Measurements from ENCODE around the gene KIF13A.
"Not testable (repeated sequence)": the region's sequence is repeated elsewhere in the genome, so short reads cannot be mapped to it uniquely, and the experiment has no call there.

KIF13A gene

GRCh38 chr6:17935188-17936149 lies 52.0 kb downstream of the KIF13A start:
- no peak for DNase-seq (ENCODE audit: low read depth in 2 of 2, low spot score in 1 of 2)

DNA sequence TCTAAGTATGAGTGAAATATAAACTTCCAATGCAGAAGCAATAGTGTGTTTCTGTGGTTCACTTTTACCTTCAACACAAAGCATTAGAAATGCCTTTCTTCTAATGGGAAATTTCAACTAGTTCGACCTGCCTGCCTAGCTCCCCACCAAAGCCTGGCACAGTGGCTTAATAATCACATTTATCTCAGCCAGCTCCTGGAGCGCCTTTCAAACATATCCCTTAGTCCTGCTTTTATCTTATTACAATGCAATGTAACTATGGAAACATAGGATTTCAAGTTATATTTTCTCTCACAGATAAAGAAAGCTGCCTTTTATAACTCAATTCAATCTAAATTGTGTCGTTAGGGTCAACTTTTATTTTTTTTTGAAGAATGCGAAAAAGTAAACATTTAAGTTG lies 53.7 kb downstream of the KIF13A start:
- no peak for DNase-seq (ENCODE audit: low read depth in 2 of 2, low spot score in 1 of 2)

GRCh38 chr6:17932330-17932852 lies 55.0 kb downstream of the KIF13A start:
- no peak for DNase-seq (ENCODE audit: low read depth in 2 of 2, low spot score in 1 of 2)

- DNase-seq (ENCODE audit: low read depth in 2 of 2, low spot score in 1 of 2), result no peak
Observed at GRCh38 chr6:17931227-17931626, 56.2 kb downstream of the KIF13A start.

- no peak for DNase-seq (ENCODE audit: low read depth in 2 of 2, low spot score in 1 of 2)
Observed at GRCh38 chr6:17930321-17930993, 57.0 kb downstream of the KIF13A start.

GRCh38 chr6:17928514-17929430 lies 58.7 kb downstream of the KIF13A start:
- DNase-seq (ENCODE audit: low read depth in 2 of 2, low spot score in 1 of 2), result no peak

DNA sequence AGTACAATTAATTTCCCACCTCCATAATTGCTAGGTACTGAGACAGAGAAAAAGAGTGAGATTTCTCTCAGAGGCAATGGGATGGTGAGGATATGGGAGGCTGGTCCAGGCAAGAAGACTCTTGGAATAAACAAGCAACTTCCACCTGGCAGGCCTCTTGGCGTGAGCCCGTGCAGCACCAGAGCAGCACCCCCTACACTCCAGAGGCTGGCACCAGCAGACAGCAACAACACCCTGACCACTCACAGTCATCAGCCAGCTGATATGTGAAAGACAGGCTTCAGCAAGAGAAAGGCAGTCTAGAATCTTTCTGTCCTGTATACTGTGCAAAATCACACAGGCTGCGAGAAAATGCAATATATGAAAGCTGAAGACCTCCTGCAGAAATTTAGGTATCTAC lies 59.7 kb downstream of the KIF13A start:
- DNase-seq (ENCODE audit: low read depth in 2 of 2, low spot score in 1 of 2), result no peak

GRCh38 chr6:17923401-17923863 lies 64.0 kb downstream of the KIF13A start:
- no peak for DNase-seq (ENCODE audit: low read depth in 2 of 2, low spot score in 1 of 2)

DNA sequence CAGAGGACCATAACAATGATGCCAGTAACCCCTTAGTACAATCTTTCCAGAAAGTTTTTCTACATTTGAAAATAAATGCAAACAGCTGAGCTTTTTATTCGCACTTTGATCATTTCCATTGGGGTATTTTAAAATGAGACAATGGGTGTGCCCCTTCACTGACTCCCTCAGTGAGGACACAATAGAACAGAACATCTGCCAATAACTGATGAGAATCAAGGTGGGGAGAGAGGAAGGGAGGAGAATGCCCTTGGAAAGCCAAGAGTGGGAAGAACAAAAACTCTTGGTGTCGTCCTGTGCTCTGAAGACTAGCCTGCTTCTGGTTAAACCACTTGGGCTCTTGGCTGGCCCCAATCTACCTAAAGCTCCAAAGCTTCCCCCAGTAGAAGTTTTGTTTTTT lies 66.0 kb downstream of the KIF13A start:
- DNase-seq (ENCODE audit: low read depth in 2 of 2, low spot score in 1 of 2), result no peak

DNA sequence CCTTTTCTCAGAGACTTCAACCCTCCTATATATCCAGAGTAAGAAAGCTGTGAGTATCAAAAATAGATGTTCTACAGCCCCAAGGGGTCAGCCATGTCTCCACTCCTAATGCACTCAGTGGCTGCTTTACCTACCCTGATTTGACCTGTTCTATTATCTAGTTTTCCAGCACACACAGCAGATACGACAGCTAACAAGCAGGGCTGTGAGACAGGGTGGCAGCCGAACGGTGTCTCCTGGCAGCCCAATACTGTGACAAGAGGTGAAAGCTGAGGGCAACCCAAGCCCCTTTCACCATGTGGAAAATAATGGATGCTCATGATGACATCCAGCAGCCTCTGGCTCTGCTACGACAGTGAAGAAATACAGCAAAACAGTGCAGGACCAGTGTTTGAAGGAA lies 67.9 kb downstream of the KIF13A start:
- DNase-seq (ENCODE audit: low read depth in 2 of 2, low spot score in 1 of 2), result no peak

GRCh38 chr6:17917837-17918763 lies 69.3 kb downstream of the KIF13A start:
- no peak for DNase-seq (ENCODE audit: low read depth in 2 of 2, low spot score in 1 of 2)

GRCh38 chr6:17914651-17915050 lies 72.8 kb downstream of the KIF13A start:
- no peak for DNase-seq (ENCODE audit: low read depth in 2 of 2, low spot score in 1 of 2)

- DNase-seq (ENCODE audit: low read depth in 2 of 2, low spot score in 1 of 2), result no peak
Observed at GRCh38 chr6:17912521-17912920, 74.9 kb downstream of the KIF13A start.

DNA sequence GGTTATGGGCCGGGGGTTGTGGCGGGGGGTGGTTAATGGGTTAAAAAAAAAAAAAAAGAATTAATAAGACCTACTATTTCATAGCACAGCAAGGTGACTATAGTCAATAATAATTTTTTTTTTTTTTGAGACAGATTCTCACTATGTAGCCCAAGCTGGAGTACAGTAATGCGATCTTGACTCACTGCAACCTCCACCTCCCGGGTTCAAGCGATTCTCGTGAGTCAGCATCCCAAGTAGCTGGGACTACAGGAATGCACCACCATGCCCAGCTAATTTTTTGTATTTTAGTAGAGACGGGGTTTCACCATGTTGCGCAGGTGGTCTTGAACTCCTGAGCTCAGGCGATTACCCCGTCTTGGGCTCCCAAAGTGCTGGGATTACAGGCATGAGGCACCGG lies 75.8 kb downstream of the KIF13A start:
- not testable (repeated sequence) for DNase-seq (ENCODE audit: low read depth in 2 of 2, low spot score in 1 of 2)

- DNase-seq (ENCODE audit: low read depth in 2 of 2, low spot score in 1 of 2), result no peak
Observed at GRCh38 chr6:17910189-17910588, 77.2 kb downstream of the KIF13A start.

DNA sequence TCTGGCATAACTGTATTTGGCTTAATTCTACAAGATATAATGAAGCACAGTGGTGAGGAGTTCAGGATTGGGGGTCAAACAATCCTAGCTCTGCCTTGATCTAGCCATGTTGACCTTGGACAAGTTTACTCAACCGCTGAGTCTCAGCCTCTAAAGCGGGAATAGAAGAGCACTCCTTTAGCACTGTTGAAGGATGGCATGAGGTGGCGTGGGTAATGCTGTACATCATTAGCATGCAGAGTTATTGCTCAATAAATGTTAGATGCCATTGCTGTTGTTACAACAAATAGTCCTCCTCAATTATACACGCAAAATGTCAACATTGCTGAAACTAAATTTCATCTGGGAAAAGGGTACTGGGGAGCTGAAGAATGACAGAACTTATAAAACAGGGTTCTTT lies 78.6 kb downstream of the KIF13A start:
- no peak for DNase-seq (ENCODE audit: low read depth in 2 of 2, low spot score in 1 of 2)

GRCh38 chr6:17907406-17908229 lies 79.8 kb downstream of the KIF13A start:
- no peak for DNase-seq (ENCODE audit: low read depth in 2 of 2, low spot score in 1 of 2)

DNA sequence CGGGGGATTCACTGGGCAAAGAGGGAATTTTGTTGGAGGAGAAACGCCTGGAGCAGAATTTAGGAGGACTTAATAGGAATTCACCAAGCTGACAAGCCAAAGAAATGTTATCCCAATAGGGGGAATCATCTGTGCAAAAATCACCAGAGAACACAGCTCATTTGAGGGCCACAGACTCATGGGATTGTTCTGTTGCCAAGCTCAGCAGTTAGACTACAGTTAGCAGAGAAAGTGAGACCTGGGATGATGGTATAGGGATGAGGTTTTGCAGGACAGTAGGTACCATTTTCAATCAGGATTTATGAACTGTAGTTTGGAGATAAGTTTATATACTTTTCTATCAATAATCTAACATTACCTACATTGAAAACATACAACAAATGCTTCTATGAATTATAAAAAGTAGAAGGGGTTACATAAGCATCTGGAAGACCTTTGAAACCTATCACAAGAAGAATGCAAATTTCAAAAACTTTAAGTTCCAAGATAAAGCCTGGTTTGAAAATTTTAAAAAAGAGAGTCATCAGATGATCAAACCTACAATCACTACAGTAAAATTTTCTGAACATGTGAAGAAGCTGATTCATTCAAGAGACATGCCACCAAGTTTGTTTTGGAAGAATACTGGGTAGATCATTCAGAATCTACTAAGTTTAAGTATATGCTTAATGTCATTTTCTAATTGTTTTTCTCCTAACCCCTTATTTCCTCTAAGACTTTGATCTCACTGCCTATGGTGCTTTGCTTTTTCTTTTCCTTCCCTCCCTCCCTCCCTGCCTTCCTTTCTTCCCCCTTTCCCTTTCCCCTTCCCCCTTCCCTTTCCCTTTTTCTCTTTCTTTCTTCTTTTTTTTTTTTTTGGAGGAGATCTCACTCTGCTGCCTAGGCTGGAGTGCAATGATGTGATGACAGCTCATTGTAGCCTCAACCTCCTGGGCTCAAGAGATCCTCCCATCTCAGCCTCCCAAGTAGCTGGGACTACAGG lies 81.5 kb downstream of the KIF13A start:
- no peak for DNase-seq (ENCODE audit: low read depth in 2 of 2, low spot score in 1 of 2)

Data from stimulated activated CD8-positive, alpha-beta memory T cell treated with anti-CD3 and anti-CD28 coated beads, Interleukin-4, amount 100 ng/mL, for 4 hours (primary cell).